Thyroid gland (tissue), 4 donors: ENCODE data around the gene TMEM106B. TPM values are rescaled to one million over a fixed set of nuclear protein-coding genes. Genes with fewer than 3 reads are reported as not detected.

ENCODE experiments used
- DNase-seq, 2 donors: peaks; one replicate each; pipeline ENCODE4 v3.0.0-alpha.2; 2019
- H3K27ac ChIP-seq, 3 donors: fragments of 200-600 bp; sonication (generic); 1 replicate in 2 of 3; 2 replicates in 1 of 3; pipeline ENCODE4 v1.5.1; 2016 to 2019; ENCODE audit warnings: mild to moderate bottlenecking in 1 of 3, moderate library complexity in 1 of 3
- H3K27me3 ChIP-seq: fragments of 200-600 bp; sonication (generic); one replicate; pipeline ENCODE4 v1.5.1; 2019
- H3K36me3 ChIP-seq, 2 donors: fragments of 200-600 bp; sonication (generic); one replicate each; pipeline ENCODE4 v1.5.1; 2016 to 2019
- H3K4me1 ChIP-seq, 2 donors: fragments of 200-600 bp; sonication (generic); one replicate each; pipeline ENCODE4 v1.5.1; 2017 to 2019
- H3K4me3 ChIP-seq, 3 donors: fragments of 200-600 bp; sonication (generic); replicated peaks in 1 of 3; 1 replicate in 2 of 3; 2 replicates in 1 of 3; pipeline ENCODE4 v1.5.1; 2016; ENCODE audit warnings: mild to moderate bottlenecking in 1 of 3
- H3K9me3 ChIP-seq: fragments of 200-600 bp; sonication (generic); one replicate; pipeline ENCODE4 v1.5.1; 2017
- CTCF ChIP-seq, 6 experiments: fragments of 200-600 bp in 3 of 6; fragments of 450-650 bp in 3 of 6; sonication (generic) in 3 of 6; IDR thresholded peaks; one replicate each; pipeline ENCODE4 v1.5.1; 2016 to 2019; ENCODE audit warnings: antibody characterized with exemption in 6 of 6, mild to moderate bottlenecking in 2 of 6, inconsistent platforms in 1 of 6, moderate library complexity in 1 of 6
- POLR2A ChIP-seq, 2 donors: fragments of 450-650 bp; IDR thresholded peaks; one replicate each; pipeline ENCODE4 v1.6.1; 2017; ENCODE audit warnings: antibody characterized with exemption in 2 of 2, mild to moderate bottlenecking in 2 of 2, moderate library complexity in 1 of 2
- WGBS, 2 donors: methylation state at CpG; one replicate each; pipeline ENCODE4 v1.1.5; 2017; 5-methylcytosine and 5-hydroxymethylcytosine counted together
- intact Hi-C: fragments of 100-400 bp; cut with DNase I; formaldehyde crosslinking; loops from one replicate; pipeline ENCODE4 v1.15.1; 2023
- total RNA-seq, 4 donors: library from RNA; depleted of rRNA; stranded (reverse); fragments of >200 nt; gene quantifications; one replicate each; pipeline ENCODE4 v1.2.3, GENCODE V29; 2016

The TMEM106B gene
- total RNA-seq, 4 donors from 2014 or later, result 91.4 to 135 (median 108) TPM

GRCh38 chr7:12174931-12175330 is 36.2 kb upstream of the TMEM106B start:
- DNase-seq, result no peak
- TF ChIP-seq POLR2A (IDR thresholded peaks at IDR 0.05), result no peak
- no peak for TF ChIP-seq CTCF (IDR thresholded peaks at IDR 0.05)
- Histone ChIP-seq H3K27ac (no peak overlapping the region), H3K4me3 (no peak overlapping the region), H3K36me3 (no peaks in the 10 kb centered on the region), H3K27me3 (no peaks in the 10 kb centered on the region), H3K9me3 (no peaks in the 10 kb centered on the region), H3K4me1 (no peaks in the 10 kb centered on the region)
- intact Hi-C loops, result no loop called here
- WGBS, 2 donors, result 90 to 93% methylated on average over 1 of the region's 1 CpG

- intact Hi-C loops, result no loop called here
- WGBS, 2 donors, result 78 to 93% methylated on average over 2 of the region's 2 CpGs
- H3K4me1 ChIP-seq, result no peaks in the 10 kb centered on the region
- H3K4me3 ChIP-seq, result no peak overlapping the region
- no peaks in the 10 kb centered on the region for H3K36me3 ChIP-seq
- H3K9me3 ChIP-seq, result no peaks in the 10 kb centered on the region
- DNase-seq, result no peak
- H3K27me3 ChIP-seq, result no peaks in the 10 kb centered on the region
- TF ChIP-seq CTCF (IDR thresholded peaks at IDR 0.05) (no peak), POLR2A (IDR thresholded peaks at IDR 0.05) (no peak)
- H3K27ac ChIP-seq, result no peak overlapping the region
These were observed 32.8 kb upstream of the TMEM106B start for GRCh38 chr7:12178317-12178716.

GRCh38 chr7:12194426-12194825 is 16.7 kb upstream of the TMEM106B start:
- H3K27ac ChIP-seq, result no peak overlapping the region
- intact Hi-C loops, result no loop called here

GRCh38 chr7:12196386-12196785 is 14.7 kb upstream of the TMEM106B start:
- 90 to 92% methylated on average over 2 of the region's 2 CpGs for WGBS, 2 donors
- intact Hi-C loops, result no loop called here
- Histone ChIP-seq H3K27ac (no peak overlapping the region), H3K27me3 (no peaks in the 10 kb centered on the region), H3K4me3 (no peak overlapping the region), H3K9me3 (no peaks in the 10 kb centered on the region), H3K36me3 (no peaks in the 10 kb centered on the region), H3K4me1 (no peaks in the 10 kb centered on the region)
- no peak for TF ChIP-seq POLR2A (IDR thresholded peaks at IDR 0.05)
- no peak for TF ChIP-seq CTCF (IDR thresholded peaks at IDR 0.05)
- no peak for DNase-seq

More at GRCh38 chr7:12194426-12194825, 16.7 kb upstream of the TMEM106B start:
- no peak overlapping the region for H3K4me3 ChIP-seq
- no peaks in the 10 kb centered on the region for H3K4me1 ChIP-seq
- DNase-seq, result no peak
- no peaks in the 10 kb centered on the region for H3K9me3 ChIP-seq
- TF ChIP-seq CTCF (IDR thresholded peaks at IDR 0.05), result no peak
- TF ChIP-seq POLR2A (IDR thresholded peaks at IDR 0.05), result no peak
- no peaks in the 10 kb centered on the region for H3K36me3 ChIP-seq
- no peaks in the 10 kb centered on the region for H3K27me3 ChIP-seq

- Histone ChIP-seq H3K4me1 (no peaks in the 10 kb centered on the region), H3K9me3 (no peaks in the 10 kb centered on the region), H3K36me3 (no peaks in the 10 kb centered on the region), H3K27me3 (no peaks in the 10 kb centered on the region), H3K27ac (no peak overlapping the region), H3K4me3 (no peak overlapping the region)
- TF ChIP-seq CTCF (IDR thresholded peaks at IDR 0.05) (no peak), POLR2A (IDR thresholded peaks at IDR 0.05) (no peak)
- DNase-seq, result no peak
- intact Hi-C loops, result no loop called here
These were observed 11.7 kb upstream of the TMEM106B start for GRCh38 chr7:12199363-12199762.
